ENCODE data around the gene ITGB5.

The ITGB5 gene

GRCh38 chr3:124747111-124747981, 139.8 kb downstream of the ITGB5 start:
- DNase-seq: no peak

GRCh38 chr3:124745756-124746155, 141.4 kb downstream of the ITGB5 start:
- DNase-seq: no peak

- DNase-seq: no peak
These were observed 146.1 kb downstream of the ITGB5 start for GRCh38 chr3:124741027-124741426.

- no peak for DNase-seq
These were observed 155.4 kb downstream of the ITGB5 start for GRCh38 chr3:124731760-124732159.

- peak; percentile 18 for DNase-seq
These were observed 156.2 kb downstream of the ITGB5 start for GRCh38 chr3:124730941-124731297.

GRCh38 chr3:124730129-124730940, 156.8 kb downstream of the ITGB5 start, which contains the start of gene UMPS:
Gene UMPS, plus strand, starts transcription at chr3:124730452. Its CDS starts 20 bp downstream, at chr3:124730472.
- DNase-seq: peak; percentile 93

GRCh38 chr3:124722589-124722988, 164.6 kb downstream of the ITGB5 start:
- DNase-seq: no peak

- no peak for DNase-seq
These were observed 172.8 kb downstream of the ITGB5 start for GRCh38 chr3:124714223-124714853.

Measured in activated naive CD4-positive, alpha-beta T cell treated with Interleukin-2 at 50 U/mL for 16 hours (primary cell).